Activated T-helper 17 cell treated with anti-CD3 and anti-CD28 coated beads, Interleukin-2, amount 50 U/mL, for 72 hours (primary cell): ENCODE measurements around the gene ARL4A. TPM values are rescaled to one million over a fixed set of nuclear protein-coding genes. Genes with fewer than 3 reads are reported as not detected.

Experiments used
- ATAC-seq: fragments of 150-1000 bp; cut with Tn5 transposase; replicated peaks from 2 replicates; pipeline ENCODE4 v1.10.0; 2021; ENCODE audit warnings: mild to moderate bottlenecking, moderate library complexity
- H3K27ac Mint-ChIP-seq: one replicate; pipeline ENCODE4 v1.8.0; 2022; ENCODE audit warnings: mixed read lengths
- H3K27me3 Mint-ChIP-seq: one replicate; pipeline ENCODE4 v1.8.0; 2022; ENCODE audit warnings: mixed read lengths
- H3K36me3 Mint-ChIP-seq: one replicate; pipeline ENCODE4 v1.8.0; 2022; ENCODE audit warnings: low read depth, mild to moderate bottlenecking, mixed read lengths
- H3K4me1 Mint-ChIP-seq: one replicate; pipeline ENCODE4 v1.8.0; 2022; ENCODE audit warnings: mixed read lengths
- H3K4me3 Mint-ChIP-seq: one replicate; pipeline ENCODE4 v1.8.0; 2022; ENCODE audit warnings: mild to moderate bottlenecking, mixed read lengths
- H3K9me3 Mint-ChIP-seq: one replicate; pipeline ENCODE4 v1.8.0; 2022; ENCODE audit warnings: mixed read lengths
- total RNA-seq, 2 donors: library from RNA; stranded (reverse); gene quantifications; one replicate each; pipeline ENCODE4 v1.2.3, GENCODE V29; 2022

ARL4A gene
- total RNA-seq, 2 donors from 2014 or later, result 12.4 to 17.0 TPM

DNA sequence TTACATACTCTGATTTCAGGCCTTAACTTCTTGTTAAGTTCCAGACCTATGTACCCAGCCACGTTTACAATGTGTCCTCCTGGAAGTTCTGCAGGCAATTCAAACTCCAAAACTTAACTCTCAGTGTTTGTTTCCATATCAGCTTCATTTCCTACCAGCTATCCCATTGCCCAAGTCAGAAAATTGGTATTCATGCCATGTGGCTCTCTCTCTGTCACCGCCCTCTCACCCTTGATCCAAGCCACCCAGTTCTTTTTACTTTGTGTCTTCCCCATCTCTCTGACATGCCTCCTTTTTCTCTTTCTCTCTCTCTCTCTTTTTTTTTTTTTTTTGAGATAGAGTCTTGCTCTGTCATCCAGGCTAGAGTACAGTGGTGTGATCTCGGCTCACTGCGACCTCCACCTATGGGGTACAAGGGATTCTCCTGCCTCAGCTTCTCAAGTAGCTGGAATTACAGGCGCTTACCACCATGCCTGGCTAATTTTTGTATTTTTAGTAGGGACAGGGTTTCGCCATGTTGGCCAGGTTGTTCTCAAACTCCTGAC is 33.9 kb downstream of the ARL4A start:
- Mint-ChIP-seq H3K9me3 (no peaks in the 10 kb centered on the region), H3K4me1 (peaks cover 17% of the 10 kb centered on the region), H3K27ac (no peak overlapping the region), H3K27me3 (no peaks in the 10 kb centered on the region), H3K4me3 (no peak overlapping the region), H3K36me3 (no peaks in the 10 kb centered on the region)
- ATAC-seq, result no peak

DNA sequence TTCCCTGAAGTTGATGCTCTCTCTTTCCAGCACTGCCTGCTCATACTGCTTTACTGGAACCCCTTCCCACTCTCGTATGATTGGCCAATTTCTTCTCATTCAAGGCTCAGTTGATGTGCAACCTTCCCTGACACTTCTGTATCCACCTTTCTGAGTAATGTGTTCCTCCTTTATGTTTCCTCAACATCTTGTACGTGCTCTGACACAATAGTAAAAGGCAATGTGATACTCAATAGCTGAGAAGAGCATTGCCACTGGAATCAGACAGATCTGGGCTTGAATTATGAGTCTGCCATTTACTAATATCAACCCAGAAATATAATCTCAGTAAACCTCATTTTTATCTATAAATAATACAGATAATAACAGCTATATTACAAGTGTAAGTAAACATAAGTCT is 34.7 kb downstream of the ARL4A start:
- Mint-ChIP-seq H3K27me3 (no peaks in the 10 kb centered on the region), H3K4me1 (peaks cover 17% of the 10 kb centered on the region), H3K9me3 (no peaks in the 10 kb centered on the region), H3K4me3 (no peak overlapping the region), H3K27ac (no peak overlapping the region), H3K36me3 (no peaks in the 10 kb centered on the region)
- peak; percentile 32 for ATAC-seq

DNA sequence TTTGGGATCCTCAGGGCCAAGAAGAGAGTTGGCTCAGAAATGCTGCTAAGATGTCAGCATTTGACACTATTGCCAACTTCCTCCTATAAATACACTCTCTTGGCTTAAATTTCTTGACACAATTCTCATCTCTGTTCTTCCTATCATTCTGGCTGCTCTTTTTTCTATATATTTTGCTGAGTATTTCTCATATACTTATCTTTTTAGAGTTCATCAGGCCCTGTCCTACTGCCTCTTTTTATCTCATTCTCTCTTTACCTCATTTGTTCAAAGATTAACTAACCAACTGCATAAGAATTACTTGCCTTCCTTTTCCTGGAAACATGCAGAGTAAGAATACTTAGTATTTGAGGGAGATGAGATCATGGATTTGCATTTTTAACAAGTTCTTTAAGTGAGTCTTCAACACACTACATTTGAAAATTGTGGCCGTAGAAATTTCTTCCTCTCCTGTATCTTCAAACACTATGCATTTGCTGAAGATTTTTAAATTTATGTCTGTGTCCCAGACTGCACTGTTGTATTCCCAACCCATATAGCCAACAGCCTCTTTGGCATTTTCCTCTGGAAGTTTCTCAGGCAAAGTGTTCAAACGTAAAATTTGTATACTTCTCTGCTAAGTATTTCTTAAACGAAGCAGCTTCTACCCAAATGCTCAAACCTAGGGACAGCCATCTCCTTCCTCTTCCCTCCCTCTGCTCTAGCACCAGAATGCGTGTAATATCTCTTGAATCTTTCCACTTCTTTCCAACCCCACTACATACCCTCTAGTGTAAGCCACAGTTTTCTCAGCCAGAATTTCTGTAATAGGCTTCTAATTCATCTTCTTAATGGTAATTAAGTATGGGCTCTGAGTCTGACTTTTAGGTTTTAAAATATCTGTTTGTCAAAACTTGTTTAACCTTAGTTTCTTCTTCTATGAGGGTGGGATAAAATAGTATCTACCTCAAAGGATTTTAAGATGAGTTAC is 35.5 kb downstream of the ARL4A start:
- Mint-ChIP-seq H3K4me3 (peak overlapping the region; percentile 18), H3K4me1 (peaks cover 17% of the 10 kb centered on the region)
- peak; percentile 79 for ATAC-seq

DNA sequence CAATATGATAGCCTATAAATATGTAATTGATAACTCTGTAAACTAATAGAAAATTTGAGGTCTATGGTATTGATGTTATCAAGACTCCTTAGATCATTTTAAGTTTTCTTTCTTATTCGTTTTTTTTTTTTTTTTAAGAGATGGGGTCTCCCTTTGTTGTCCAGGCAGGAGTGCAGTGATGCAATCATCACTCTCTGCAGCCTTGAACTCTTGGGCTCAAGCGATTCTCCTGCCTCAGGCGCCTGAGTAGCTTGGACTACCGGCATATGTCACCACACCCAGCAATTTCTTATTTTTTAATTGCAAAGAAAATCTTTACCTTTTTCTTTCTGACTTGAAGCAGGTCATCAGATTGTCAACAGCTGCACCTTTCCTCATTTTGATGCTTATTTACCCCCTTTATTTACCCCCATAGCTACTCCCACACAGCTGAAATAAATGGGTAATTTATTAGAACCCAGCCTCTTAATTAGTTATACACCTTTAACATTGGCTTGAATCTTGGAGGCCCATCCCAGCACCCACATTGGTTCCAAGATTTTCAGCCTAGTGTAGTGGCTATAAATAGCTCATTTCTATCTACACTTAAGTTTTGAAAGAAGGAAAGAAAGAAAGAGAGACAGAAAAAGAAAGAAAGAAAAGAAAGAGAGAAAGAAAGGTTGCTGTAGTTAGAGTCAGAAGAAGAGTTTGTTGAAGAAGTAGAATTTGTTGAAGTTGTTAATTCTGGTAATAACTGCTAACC is 38.3 kb downstream of the ARL4A start:
- H3K4me1 Mint-ChIP-seq, result peaks cover 15% of the 10 kb centered on the region
- H3K36me3 Mint-ChIP-seq, result no peaks in the 10 kb centered on the region
- no peak overlapping the region for H3K27ac Mint-ChIP-seq
- no peaks in the 10 kb centered on the region for H3K9me3 Mint-ChIP-seq
- no peak for ATAC-seq
- H3K27me3 Mint-ChIP-seq, result no peaks in the 10 kb centered on the region
- no peak overlapping the region for H3K4me3 Mint-ChIP-seq

More for the DNA sequence above, 35.5 kb downstream of the ARL4A start:
- peak overlapping the region; percentile 35 for H3K27ac Mint-ChIP-seq
- H3K9me3 Mint-ChIP-seq, result no peaks in the 10 kb centered on the region
- H3K27me3 Mint-ChIP-seq, result no peaks in the 10 kb centered on the region
- no peaks in the 10 kb centered on the region for H3K36me3 Mint-ChIP-seq

DNA sequence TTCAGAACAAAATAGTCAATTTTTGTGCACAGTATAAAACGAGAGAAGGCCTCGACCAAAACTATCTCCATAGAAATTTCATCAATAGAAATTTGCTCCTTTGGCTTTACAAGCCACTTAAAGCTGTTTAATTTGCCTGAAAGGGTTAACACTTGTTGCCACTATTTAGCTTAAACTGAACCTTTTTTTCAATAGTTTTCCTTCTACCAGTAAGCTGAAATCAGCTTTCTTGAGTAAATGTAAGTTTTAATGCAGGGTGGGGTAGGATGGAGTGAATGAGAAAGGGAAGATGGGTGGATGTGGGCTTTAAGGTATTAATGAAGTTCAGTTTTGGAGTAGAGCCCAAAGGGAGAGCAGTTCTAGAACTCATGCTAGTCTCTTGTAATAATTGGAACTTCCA is 39.5 kb downstream of the ARL4A start:
- peaks cover 20% of the 10 kb centered on the region for H3K4me1 Mint-ChIP-seq
- no peak overlapping the region for H3K4me3 Mint-ChIP-seq
- H3K9me3 Mint-ChIP-seq, result no peaks in the 10 kb centered on the region
- no peaks in the 10 kb centered on the region for H3K27me3 Mint-ChIP-seq
- no peak for ATAC-seq
- no peaks in the 10 kb centered on the region for H3K36me3 Mint-ChIP-seq
- H3K27ac Mint-ChIP-seq, result no peak overlapping the region

DNA sequence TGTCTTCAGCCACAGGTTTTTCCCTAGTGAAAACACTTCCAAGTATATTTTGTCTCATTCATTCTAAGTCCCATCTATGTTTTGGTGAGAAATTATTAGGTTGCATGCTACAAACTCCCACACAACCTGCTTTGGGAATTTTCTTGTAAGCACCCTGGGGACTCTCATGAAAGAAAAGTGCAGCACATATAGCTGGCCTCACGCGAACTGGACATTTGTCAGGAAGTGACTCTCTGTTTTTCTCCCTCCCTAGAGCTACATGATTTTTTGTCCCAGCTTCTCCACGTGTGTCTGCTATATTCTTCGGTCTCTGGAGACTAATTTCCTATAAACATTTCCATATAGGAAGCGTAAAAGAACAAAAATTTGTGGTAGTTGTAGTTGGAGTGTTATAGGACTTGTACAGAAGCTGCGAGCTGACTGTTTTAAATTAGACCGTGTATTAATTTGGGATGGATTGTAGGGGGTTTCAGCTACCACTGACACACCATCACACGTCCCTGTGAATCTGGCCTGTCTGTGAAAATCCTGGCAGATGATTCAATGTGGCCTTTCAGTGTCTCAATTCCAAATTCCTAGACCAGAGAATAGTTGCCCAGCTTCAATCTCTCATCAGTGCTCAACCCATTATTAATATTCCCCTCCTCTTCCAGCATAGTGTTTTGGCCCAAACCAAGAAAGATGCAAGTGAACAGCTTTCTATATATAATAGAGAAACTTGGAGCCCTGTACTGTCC is 40.2 kb downstream of the ARL4A start:
- Mint-ChIP-seq H3K4me3 (no peak overlapping the region), H3K4me1 (peaks cover 18% of the 10 kb centered on the region), H3K27ac (no peak overlapping the region), H3K36me3 (no peaks in the 10 kb centered on the region), H3K9me3 (no peaks in the 10 kb centered on the region), H3K27me3 (no peaks in the 10 kb centered on the region)
- no peak for ATAC-seq

DNA sequence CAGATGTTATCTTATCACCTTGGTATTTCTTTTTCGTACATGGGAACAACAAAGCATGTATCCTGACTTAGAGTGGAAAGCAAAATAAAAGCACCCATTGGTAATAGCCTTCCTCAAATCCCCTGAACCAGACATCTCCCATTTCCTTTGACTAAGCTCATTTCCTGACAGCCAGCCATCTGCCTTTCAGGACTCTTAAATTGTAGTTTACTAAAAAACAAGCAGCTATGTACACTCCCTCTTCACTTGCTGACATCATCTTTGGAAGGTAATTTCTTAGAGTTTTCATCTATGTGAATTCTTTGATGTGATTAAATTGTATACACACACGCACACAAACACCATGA is 40.7 kb downstream of the ARL4A start:
- no peaks in the 10 kb centered on the region for H3K36me3 Mint-ChIP-seq
- no peak for ATAC-seq
- no peaks in the 10 kb centered on the region for H3K9me3 Mint-ChIP-seq
- H3K4me1 Mint-ChIP-seq, result peaks cover 12% of the 10 kb centered on the region
- H3K4me3 Mint-ChIP-seq, result no peak overlapping the region
- H3K27ac Mint-ChIP-seq, result no peak overlapping the region
- H3K27me3 Mint-ChIP-seq, result no peaks in the 10 kb centered on the region

DNA sequence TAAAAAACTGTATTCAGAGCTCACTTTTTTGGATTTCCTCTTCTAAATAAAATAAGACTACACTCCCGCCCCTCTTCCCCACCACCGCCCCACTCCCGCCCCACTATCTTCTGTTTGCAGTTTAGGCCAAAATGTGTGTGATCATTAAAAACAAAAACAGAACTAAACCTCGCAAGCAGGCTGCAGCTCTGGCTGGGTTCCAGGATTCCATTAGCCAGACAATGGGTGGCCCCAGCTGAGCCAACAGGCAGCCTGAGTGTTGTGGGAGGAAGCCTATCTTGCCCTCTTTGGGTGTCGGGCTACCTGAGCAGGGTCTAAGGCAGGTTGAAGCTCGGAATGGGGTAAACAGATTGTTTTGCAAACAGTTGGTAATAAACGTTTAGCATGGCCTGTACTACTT is 41.7 kb downstream of the ARL4A start:
- Mint-ChIP-seq H3K36me3 (no peaks in the 10 kb centered on the region), H3K9me3 (no peaks in the 10 kb centered on the region), H3K27ac (no peak overlapping the region), H3K4me3 (no peak overlapping the region), H3K27me3 (no peaks in the 10 kb centered on the region), H3K4me1 (peaks cover 9% of the 10 kb centered on the region)
- ATAC-seq, result no peak

DNA sequence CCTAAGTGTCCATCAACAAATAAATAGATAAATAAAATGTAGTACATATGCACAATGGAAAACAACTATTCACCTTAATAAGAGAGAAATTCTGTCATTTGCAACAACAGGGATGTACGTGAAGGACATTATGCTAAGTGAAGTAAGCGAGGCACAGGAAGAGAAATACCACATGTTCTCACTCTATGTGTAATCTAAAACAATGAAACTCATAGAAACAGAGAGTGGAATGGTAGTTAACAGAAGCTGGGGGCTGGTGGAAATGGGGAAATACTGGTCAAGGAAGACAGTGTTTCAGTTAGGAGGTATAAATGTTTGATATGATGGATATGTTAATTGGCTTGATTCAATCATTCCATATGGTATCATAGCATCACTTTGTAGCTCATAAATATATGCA is 43.1 kb downstream of the ARL4A start:
- Mint-ChIP-seq H3K27me3 (no peaks in the 10 kb centered on the region), H3K9me3 (no peaks in the 10 kb centered on the region), H3K4me3 (peak overlapping the region; percentile 1), H3K27ac (no peak overlapping the region), H3K4me1 (peaks cover 9% of the 10 kb centered on the region), H3K36me3 (no peaks in the 10 kb centered on the region)
- peak; percentile 72 for ATAC-seq

DNA sequence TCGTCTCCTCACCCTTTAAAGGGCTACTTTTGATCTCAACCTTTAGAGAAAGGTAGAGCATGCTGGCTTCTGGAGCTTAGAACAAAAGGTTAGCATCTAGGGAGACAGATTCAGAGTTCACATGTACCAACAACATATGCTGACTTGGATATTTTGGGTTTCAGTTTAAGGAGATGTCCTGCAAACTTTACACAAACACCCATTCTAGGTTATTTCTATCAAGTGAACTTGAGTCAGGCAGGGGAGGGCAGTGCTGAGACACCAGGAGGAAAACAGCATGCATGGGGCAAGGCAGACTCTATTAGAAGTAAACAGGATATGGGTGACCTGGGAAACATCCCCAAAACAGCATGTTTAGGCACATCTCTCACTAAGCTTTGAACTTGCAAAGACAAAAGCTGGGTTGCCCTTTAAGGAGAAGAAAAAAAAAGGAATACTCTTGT is 43.8 kb downstream of the ARL4A start:
- peak; percentile 57 for ATAC-seq
- Mint-ChIP-seq H3K4me1 (peaks cover 9% of the 10 kb centered on the region), H3K27ac (no peak overlapping the region), H3K4me3 (peak overlapping the region; percentile 7), H3K9me3 (no peaks in the 10 kb centered on the region), H3K27me3 (no peaks in the 10 kb centered on the region), H3K36me3 (no peaks in the 10 kb centered on the region)

DNA sequence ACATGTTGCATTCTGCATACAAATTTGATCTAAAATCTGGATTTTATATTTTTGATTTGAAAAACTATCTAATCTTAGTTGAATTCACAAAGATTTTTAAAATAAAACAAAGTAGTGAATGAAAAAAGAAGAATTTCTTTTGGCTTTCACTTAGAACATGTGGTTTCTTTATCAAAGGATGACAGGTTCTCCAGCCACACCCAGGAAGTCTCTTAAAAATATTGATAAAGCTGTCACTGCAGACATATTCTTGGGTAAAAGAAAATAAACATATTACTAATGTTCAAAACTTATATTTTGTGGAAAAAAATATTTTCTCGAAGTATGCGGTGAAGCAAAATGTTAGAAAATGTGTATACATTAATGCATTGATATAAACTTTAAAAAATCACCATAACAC is 44.3 kb downstream of the ARL4A start:
- Mint-ChIP-seq H3K9me3 (no peaks in the 10 kb centered on the region), H3K27me3 (no peaks in the 10 kb centered on the region), H3K36me3 (no peaks in the 10 kb centered on the region), H3K4me3 (no peak overlapping the region), H3K4me1 (peaks cover 9% of the 10 kb centered on the region), H3K27ac (no peak overlapping the region)
- no peak for ATAC-seq

DNA sequence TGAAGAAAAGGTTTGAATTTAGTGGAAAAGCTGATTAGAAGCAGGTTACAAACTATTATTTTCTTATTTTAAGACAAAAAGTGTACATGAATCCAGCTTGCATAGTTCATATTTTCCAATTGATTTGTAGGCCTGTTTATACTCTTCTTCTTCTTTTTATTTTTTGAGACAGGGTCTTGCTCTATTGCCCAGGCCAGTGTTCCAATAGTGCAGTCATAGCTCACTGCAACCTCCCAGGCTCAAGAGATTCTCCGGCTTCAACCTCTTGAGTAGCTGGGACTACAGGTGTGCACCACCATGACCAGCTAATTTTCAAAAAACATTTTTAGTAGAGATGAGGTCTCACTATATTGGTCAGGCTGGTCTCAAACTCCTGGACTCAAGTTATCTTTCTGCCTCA is 45.0 kb downstream of the ARL4A start:
- Mint-ChIP-seq H3K4me1 (peaks cover 9% of the 10 kb centered on the region), H3K4me3 (no peak overlapping the region), H3K9me3 (no peaks in the 10 kb centered on the region), H3K27me3 (no peaks in the 10 kb centered on the region), H3K27ac (no peak overlapping the region), H3K36me3 (no peaks in the 10 kb centered on the region)
- no peak for ATAC-seq

DNA sequence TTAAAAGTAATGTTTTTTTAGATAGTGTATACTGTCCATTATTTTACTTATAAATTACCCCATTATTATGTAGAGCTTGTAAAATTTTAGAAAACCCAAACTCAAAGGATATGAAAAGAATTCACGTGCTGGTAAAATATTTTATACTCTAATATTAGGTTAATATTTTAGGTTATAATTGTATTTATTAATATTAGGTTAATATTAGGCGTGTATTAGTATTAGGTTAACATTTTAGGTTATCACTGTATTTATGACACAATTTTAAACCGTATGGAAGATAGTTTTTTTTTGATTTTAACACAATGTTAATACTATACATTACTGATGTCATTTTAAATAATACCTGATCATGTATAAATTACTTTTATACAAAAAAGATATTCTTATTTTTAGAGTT is 48.5 kb downstream of the ARL4A start:
- H3K36me3 Mint-ChIP-seq, result no peaks in the 10 kb centered on the region
- no peak overlapping the region for H3K4me3 Mint-ChIP-seq
- H3K27ac Mint-ChIP-seq, result no peak overlapping the region

DNA sequence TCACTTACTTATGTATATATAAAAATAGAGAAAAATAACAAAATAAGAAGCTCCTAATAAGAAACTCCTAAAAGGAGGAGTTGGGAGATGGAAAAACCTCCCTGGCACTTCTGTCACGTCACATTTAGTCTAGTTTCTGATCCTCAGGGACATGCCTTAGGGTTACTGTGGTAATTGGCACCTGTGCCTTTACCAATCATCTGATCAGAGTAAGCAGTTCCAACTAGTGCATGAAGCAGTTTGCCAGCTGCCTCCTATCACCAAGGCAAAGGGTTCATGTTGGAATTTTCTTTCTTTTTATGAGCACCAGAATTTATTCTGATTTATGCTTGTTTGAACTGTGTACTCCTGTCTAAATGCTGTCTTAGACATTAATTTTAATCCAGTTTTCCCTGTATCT is 49.9 kb downstream of the ARL4A start:
- H3K4me1 Mint-ChIP-seq, result no peaks in the 10 kb centered on the region
- no peaks in the 10 kb centered on the region for H3K9me3 Mint-ChIP-seq
- no peak overlapping the region for H3K4me3 Mint-ChIP-seq
- H3K36me3 Mint-ChIP-seq, result no peaks in the 10 kb centered on the region
- H3K27ac Mint-ChIP-seq, result no peak overlapping the region
- no peak for ATAC-seq
- H3K27me3 Mint-ChIP-seq, result peaks cover 3% of the 10 kb centered on the region

More for the DNA sequence above, 48.5 kb downstream of the ARL4A start:
- H3K9me3 Mint-ChIP-seq, result no peaks in the 10 kb centered on the region
- H3K4me1 Mint-ChIP-seq, result peaks cover 4% of the 10 kb centered on the region
- H3K27me3 Mint-ChIP-seq, result peaks cover 3% of the 10 kb centered on the region
- ATAC-seq, result no peak
